Suprapubic skin (tissue), 4 donors: ENCODE results near the gene INTS11.

Source experiments
- POLR2A ChIP-seq, 2 donors: fragments of 450-650 bp; IDR thresholded peaks; one replicate each; pipeline ENCODE4 v1.6.1; 2017; ENCODE audit warnings: antibody characterized with exemption in 2 of 2, mild to moderate bottlenecking in 2 of 2, moderate library complexity in 2 of 2
- POLR2AphosphoS5 ChIP-seq, 3 donors: sonication (generic); formaldehyde crosslinking; IDR thresholded peaks; one replicate each; pipeline ENCODE4 v1.6.1; 2017; ENCODE audit warnings: antibody characterized with exemption in 3 of 3
- TF ChIP-seq, protein P1 (sequence below), 2 donors: fragments of 200-600 bp in 1 of 2; fragments of 450-650 bp in 1 of 2; sonication (generic) in 1 of 2; IDR thresholded peaks; one replicate each; pipeline ENCODE4 v1.5.1; 2016 to 2019; ENCODE audit warnings: antibody characterized with exemption in 2 of 2, mild to moderate bottlenecking in 1 of 2, moderate library complexity in 1 of 2

DNA sequence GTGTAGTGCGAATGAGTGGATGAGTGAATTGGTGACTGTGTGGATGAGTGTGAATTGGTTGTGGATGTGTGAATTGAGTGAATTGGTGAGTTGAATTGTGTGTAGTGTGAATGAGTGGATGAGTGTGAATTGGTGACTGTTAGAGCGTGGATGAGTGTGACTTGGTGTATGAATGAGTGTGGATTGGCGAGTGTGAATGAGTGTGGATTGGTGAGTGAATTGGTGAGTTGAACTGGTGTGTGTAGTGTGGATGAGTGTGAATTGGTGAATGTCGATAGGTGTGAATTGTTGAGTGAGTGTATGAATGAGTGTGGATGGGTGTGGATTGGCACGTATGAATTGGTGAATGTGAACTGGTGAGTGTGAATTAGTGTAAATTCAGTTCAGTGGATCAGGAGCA, 42.9 kb upstream of the INTS11 start:
- TF ChIP-seq POLR2AphosphoS5 (IDR thresholded peaks at IDR 0.05), result no peak
- no peak for TF ChIP-seq POLR2A (IDR thresholded peaks at IDR 0.05)
- TF ChIP-seq, protein P1, sequence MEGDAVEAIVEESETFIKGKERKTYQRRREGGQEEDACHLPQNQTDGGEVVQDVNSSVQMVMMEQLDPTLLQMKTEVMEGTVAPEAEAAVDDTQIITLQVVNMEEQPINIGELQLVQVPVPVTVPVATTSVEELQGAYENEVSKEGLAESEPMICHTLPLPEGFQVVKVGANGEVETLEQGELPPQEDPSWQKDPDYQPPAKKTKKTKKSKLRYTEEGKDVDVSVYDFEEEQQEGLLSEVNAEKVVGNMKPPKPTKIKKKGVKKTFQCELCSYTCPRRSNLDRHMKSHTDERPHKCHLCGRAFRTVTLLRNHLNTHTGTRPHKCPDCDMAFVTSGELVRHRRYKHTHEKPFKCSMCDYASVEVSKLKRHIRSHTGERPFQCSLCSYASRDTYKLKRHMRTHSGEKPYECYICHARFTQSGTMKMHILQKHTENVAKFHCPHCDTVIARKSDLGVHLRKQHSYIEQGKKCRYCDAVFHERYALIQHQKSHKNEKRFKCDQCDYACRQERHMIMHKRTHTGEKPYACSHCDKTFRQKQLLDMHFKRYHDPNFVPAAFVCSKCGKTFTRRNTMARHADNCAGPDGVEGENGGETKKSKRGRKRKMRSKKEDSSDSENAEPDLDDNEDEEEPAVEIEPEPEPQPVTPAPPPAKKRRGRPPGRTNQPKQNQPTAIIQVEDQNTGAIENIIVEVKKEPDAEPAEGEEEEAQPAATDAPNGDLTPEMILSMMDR (IDR thresholded peaks at IDR 0.05), result no peak
